ENCODE measurements around the gene USH2A. TPM values are rescaled to one million over a fixed set of nuclear protein-coding genes. Genes with fewer than 3 reads are reported as not detected.
A peak's percentile ranks its signal among the peaks of the same experiment; 100 is the strongest.
"Not testable (repeated sequence)": the region's sequence is repeated elsewhere in the genome, so short reads cannot be mapped to it uniquely, and the experiment has no call there.

The USH2A gene
- total RNA-seq, 1 experiment from 2014 or later: 0.02 TPM

DNA sequence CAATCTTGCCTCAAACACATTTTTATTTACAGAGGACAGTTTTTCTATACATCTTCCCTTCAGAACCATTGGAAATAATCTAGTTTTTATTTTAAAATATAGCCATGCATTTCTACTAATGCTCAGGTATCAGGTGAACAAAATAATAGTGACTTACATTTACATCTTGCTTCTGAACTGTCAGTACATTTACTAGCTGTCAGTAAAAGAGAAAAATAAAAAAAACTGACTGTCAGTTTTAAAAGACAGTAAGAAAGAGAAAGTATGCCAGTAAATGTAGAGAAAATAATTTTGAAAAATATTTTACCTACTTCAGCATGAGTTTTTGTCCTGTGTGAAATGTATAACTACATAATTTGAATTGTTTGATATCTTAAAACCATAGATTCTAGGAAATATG lies 33.5 kb downstream of the USH2A start:
- no peak for DNase-seq (ENCODE audit: low read depth)

DNA sequence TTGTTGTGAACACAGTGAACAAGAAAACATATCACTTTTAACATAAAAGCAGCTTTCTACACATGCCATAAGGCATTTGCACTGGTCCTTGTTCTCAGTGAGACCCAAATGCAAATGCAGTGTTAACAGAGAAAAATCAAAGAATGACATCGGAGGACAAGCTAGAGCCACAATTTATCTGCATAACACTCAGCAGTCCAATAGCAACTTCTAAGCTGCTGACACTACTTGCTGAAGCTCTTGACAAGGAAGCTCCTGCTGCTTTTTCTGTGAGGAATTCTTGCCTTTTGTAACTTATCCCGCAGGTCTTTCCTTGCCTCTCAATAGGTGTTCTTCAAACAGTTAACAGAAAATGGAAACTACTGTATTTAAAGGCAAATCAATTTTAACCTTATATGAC lies 34.7 kb downstream of the USH2A start:
- no peak for DNase-seq (ENCODE audit: low read depth)

DNA sequence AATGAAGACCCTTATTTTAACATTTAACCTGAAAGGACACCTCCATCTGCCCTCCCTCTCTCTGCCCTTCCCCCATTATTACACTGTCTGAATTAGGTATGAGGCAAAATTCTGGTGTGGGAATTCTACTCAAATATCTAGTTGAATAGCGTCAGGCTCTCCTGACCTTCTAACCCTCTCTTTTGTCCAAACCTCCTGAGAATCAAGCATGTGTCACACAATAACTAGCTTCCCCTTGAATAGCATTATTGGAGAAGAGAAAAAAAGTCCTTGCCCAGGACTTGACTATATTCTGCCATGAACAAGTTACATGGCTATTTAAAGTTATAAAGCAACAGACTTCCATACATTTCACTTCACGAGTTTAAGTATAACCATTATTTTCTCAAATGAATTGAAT lies 35.5 kb downstream of the USH2A start:
- no peak for DNase-seq (ENCODE audit: low read depth)

DNA sequence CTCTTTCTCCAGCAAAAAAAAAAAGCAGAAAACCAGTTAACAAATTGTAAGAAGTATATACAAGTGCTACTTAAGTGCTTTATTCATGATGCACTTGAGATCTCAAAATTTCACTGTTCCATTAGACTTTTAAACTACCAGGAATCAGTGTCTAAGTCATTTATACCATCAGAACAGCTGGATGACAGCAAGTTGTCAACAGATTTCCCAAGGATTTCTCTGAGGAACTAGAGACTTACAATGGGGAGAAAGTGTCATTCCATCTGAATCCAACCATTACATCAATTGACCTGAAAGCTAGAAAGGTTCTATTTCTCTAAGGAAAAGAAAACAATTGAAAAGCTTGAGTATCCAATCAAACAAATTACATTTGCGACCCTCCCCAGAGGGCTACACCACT lies 43.8 kb downstream of the USH2A start:
- no peak for DNase-seq (ENCODE audit: low read depth)

DNA sequence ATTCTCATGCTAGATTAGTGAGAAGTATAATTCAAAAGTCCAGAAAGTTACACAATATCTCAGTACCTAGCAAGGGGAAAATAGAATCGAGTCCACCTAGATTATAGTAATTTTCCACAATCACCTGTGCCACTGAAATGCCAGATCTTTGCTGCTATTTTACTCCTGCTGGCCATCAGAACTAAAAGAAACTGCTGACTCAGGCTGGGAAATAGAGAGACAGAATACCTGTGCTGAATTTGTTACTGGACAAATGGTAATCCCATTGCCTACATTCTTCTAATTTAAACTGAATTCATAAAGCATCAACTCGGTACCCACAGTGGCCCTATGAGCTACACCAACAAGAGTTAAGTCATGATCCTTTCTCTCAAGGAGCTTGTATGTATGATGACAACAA lies 55.0 kb downstream of the USH2A start:
- no peak for DNase-seq (ENCODE audit: low read depth)

DNA sequence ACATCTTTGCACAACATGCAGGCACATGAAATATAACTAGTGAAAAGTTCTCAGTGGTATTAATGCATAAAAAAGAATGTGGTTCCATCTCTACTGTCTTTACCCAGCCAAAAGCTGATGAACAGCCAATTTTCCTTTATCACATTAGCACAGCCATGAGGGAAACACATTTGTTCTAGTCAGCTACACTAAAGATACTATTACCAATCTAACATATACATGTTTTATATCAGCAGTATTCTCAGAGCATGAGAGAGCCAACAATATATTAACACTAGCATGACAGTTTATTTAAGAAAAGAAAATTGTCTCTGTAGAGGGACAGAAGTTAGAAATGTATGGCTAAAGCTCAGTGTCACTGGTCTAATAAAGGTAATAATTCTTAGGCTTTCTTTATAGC lies 56.3 kb downstream of the USH2A start:
- no peak for DNase-seq (ENCODE audit: low read depth)

DNA sequence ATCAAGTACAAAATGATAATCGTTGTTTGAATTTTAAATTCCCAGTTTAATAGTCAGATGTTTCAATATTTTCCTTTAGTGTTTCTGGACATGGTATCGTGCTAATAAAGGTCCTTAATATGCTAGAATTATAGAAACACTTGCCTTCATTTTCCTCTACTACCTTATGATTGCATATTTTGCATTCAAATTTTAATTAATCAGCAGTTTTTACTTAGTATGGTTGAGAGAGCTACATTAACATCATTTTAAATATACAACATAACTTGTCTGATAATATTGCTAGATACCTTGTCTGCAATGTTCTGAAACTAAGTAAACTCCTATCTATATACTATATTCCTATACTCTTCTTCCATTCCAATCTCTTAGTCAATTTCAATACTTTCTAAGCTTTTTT lies 66.3 kb downstream of the USH2A start:
- no peak for DNase-seq (ENCODE audit: low read depth)

DNA sequence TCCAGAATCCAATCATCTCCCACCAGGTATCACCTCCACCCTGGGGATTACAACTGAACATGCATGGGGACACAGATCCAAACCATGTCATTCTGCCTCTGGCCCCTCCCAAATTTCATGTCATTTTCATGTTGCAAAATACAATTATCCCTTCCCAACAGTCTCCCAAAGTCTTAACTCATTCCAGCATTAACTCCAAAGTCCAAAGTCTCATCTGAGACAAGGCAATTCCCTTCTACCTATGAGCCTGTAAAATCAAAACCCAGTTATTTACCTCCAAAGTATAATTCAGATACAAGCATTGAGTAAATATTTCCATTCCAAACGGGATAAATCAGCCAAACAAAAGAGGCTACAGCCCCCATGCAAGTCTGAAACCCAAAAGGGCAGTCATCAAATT lies 73.1 kb downstream of the USH2A start:
- no peak for DNase-seq (ENCODE audit: low read depth)

DNA sequence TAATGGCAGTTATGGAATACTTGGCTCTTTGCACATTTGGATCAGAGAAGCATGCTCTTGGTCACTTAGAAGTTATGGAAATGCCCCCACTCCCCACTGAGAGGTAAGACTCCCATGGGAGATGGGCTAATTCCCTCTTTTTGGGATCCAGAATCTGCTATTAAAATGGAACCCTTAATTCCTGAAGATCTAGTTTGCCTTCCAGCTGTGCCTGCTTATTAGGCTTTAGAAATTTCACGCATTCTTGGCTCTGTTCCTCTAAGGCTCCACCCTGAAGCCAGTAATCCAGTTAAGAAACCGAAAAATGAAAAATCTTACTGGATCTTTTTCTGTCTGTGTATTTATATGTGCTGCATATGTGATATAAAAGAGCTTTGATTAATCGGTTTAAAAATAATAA lies 76.7 kb downstream of the USH2A start:
- DNase-seq (ENCODE audit: low read depth): no peak

DNA sequence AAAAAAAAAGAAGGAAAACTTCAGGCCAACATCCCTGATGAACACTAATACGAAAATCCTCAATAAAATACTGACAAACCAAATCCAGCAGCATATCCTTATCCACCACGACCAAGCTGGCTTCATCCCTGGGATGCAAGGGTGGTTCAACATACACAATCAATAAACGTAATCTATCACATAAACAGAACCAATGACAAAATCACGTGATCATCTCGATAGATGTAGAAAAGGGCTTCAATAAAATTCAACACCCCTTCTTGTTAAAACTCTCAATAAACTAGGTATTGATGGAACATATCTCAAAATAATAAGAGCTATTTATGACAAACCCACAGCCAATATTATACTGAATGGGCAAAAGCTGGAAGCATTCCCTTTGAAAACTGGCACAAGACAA lies 82.7 kb downstream of the USH2A start:
- not testable (repeated sequence) for DNase-seq (ENCODE audit: low read depth)

DNA sequence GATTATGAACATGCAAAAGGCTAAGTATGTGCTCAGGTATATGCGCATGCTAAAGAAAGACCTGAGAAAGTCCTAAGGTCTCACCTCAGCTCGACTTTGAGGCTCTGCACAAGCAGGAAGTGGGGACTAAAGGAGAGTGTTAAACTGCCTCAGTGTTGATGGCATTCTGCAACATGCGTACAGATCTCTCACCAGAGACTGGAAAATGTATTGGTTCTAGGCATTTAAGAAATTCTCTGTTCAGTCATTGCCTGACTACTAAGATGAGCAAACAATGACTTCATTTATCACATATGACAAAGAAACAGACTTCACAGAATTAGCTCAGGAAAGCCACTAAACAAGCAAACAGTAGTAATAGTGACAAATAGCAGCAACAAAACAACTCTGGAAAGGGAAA lies 90.8 kb downstream of the USH2A start:
- no peak for DNase-seq (ENCODE audit: low read depth)

DNA sequence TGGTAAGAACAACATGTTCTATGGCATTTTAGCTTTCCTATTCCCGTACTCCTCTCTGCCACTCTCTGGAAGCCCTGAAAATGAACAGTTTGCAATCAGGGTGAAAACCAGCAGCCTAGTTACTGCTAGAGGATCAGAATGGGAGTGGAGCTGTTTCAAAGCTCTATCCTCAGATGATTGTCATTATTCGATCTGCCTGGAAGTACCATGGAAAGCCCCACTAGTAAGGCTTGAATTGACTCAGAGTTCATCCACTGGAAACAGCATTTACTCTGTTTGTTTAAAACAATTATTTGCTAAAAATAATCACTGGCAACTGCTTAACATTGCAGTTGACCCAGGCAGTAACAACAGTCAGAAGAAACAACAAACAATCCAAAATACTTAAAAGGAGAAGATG lies 91.2 kb downstream of the USH2A start:
- DNase-seq (ENCODE audit: low read depth): no peak

DNA sequence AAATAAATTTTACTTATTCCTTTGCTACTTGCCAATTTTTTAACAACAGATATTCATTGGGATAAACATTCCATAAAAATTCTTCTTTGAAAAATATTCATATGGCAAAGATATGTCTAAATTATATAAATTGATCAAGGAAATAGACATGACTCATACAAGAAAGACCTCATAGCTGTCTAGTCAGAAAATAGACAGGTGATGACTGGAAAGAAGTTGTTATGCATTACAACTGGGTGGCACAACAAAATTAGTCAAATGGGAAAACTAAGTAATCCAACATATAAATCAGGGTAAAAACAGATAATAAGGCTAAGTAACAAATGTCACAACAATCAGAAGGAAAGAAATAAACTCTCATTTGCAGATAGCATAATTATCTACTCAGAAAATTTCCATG lies 92.0 kb downstream of the USH2A start:
- no peak for DNase-seq (ENCODE audit: low read depth)

DNA sequence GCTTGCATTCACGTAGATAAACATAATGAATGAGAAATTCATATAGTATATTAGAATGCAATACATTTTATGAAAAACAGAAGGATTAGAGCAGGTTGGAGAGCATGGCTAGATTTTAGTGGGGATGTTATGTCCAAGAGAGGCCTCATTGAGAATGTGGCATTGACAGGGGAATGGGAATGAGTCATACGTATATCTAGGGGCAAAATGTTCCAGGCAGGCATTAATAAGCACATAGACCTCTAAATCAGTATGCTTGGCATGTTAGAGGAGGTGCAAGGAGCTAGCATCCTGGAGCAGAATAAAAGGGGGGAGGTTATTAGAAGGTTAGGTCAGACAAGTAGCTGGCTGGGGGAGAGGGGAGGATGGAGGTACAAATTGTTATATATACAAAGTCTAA lies 93.0 kb downstream of the USH2A start:
- peak; percentile 37 for DNase-seq (ENCODE audit: low read depth)

DNA sequence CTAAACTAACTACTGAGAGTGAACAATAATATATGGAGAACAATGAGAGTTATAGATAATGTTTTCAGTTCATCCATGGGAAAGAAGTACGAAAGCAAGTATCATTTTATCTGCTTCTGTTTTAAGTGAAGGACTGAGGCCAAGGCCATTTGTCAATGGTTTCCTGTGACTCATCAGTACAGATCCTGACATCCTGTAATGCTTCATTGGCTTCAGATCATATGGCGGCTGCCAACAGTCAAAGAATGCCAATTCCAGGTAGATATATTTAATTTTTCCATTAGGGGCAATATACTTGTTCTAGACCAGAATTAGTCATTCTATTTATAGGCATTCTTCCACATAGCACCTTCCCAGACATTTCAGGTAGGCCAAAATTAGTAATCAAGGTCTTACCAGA lies 97.3 kb downstream of the USH2A start:
- peak; percentile 68 for DNase-seq (ENCODE audit: low read depth)

DNA sequence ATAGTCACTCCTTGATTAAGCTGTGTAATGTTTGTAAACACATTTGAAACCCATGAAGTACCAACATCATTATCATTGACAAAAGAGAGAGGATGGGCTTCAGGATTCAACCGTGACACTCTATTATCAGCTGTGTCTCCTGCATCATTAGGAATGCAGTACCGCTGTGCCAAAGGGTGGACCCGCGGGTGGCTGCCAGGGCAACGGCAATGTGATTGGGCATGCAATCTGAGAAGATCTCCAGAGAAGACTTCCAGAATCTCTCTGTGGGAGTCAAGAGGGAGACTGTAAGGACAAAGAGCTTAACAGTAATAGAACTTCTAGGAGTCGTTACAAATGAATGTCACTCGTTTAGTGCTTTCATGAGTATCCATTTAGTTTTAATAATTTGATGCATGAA lies 97.9 kb downstream of the USH2A start:
- no peak for DNase-seq (ENCODE audit: low read depth)

DNA sequence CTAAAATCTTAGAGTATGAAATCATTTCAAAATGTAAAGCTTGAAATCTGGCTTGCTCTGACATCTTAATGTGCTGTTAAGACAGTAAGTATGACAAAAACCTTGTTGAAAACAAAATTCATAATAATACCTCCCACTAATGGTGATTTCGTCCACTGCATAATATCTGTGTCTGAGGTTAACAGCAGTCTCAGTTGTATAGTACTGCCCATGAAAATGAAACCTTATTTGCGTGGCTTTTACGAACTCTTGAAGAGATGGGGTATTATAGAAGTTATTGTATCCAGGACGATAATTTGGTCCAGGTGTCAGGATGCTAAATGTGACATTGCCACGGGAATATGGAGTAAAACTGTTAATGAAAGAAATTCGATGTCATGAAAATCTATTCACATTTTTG lies 99.9 kb downstream of the USH2A start:
- DNase-seq (ENCODE audit: low read depth): no peak

DNA sequence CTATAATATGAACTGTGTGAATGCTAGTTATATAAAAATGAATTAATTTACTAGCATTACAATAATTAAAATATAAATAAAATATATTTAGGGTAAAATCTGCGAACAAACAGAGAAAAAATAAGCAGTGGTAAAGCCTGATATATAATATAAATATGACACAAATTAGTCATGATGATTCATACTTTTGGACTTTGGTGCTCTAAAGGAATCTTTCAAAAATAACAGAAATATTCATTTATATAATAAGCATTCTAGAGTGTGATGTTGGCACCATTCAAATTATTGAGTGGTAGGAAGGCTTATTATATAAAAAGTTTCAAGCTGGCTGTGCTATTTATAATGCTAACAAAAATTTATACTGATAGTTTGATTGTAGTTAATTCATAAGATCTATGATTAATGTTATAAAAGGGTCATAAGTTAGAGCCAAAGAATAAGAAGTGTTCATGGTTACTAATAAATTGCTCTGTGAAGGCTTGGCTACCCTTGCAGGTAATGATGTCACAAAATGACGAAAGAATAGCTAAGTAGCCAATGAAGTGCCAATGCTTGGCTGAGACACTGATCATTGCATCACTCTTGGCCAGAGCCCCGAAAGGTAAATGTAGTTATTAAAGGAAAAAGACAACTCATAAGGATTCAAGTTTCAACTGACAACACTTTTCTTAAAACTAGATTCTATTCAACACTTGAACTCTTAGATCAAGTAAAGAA lies 108.7 kb downstream of the USH2A start:
- peak; percentile 6 for DNase-seq (ENCODE audit: low read depth)

DNA sequence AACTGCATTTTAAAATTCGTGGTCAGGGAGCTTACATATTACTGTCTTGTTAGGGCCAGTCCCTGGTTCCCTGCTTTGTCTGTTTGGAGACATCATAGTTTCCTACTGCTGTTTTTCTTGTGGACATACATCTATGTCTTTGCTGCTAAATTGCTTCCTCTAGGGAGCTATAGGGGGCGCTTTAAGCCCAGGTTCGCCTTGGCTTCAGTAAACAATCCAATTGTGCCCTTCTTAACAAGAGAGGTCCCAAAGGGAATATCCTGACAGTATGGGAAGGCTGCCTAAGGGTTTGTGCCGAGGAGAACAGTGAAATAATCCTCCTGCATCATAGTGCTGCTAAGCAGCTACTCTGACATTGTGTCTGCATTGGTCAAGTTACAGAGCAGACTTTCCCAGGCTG lies 112.5 kb downstream of the USH2A start:
- DNase-seq (ENCODE audit: low read depth): peak; percentile 30

DNA sequence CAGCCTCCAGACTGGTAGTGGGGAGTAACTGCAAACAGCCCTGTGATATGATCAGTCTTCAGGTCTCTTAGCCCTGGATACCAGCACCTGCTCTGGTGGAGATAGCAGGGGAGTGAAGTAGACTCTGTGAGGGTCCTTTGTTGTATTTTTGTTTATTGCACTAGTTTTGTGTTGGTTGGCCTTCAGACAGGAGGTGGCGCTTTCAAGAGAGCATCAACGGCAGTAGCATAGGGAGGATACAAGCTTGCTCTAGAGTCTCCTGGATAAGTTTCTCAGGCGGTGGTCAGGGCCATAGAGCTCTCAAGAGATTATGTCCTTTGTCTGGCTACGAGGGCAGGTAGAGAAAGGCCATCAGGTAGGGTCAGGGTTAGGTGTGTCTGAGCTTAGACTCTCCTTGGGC lies 116.4 kb downstream of the USH2A start:
- DNase-seq (ENCODE audit: low read depth): no peak

DNA sequence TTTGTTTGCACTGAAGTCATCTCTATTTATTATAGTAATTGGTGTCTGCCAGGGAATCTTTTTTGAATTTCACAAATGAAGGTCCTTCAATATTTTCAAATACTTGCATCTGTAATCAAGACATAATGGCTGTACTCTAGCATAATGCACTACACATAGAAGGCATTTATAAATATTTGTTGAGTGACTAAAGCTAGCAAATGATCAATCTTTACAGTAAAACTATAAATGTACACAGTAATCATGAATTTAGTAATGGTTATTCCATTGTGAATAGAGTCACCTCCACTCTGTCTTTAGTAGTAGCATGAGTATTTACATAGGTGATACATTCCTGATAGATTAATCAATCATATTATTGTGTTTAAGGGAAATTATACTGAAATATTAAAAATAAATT lies 119.6 kb downstream of the USH2A start:
- DNase-seq (ENCODE audit: low read depth): no peak

DNA sequence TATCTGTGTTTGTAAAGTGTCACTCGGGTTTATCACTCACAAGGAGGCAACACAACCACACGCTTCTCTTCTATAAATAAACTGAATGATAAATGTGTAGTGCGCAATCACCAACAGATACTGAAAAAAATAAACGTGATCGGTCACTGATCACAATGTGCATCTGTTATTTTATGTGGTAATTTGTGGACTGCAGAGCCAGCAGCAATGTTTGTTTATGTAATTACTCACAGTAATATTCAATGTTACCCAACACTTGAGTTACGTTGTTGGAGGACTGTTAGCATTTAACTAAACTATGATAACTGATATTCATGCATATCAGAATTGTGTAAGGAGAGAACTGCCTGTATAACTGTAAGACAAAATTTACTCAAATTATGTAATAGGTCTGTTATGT lies 129.6 kb downstream of the USH2A start:
- no peak for DNase-seq (ENCODE audit: low read depth)

DNA sequence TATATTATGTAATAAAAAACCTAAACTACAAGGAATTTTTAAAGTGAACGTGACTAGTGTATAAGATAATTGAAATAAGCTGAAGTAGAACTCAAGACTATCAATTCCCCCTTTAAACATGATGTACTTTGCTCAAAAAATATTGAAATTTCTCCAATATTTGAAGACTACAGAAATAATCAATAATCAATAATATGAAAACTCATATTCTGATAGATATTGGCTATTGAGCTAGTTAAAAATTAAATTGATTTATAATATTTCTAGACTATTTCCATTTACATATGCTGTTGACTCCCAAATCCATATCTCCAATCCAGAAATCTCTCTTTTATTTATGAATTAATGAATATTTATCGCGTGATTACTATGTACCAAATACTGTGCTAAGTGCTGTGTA lies 133.2 kb downstream of the USH2A start:
- no peak for DNase-seq (ENCODE audit: low read depth)

DNA sequence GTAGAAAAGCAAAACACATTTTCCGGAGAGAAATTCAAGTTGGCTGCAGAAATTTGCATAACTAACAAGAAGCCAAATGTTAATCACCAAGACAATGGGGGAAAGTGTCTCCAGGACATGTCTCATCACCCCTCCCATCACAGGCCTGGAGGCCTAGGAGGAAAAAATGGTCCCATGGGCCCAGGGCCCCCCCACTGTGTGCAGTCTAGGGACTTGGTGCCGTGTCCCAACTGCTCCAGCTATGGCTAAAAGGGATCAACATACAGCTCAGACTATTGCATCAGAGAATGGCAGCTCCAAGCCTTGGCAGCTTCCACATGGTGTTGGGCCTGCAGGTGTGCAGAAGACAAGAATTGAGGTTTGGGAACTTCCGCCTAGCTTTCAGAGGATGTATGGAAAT lies 138.2 kb downstream of the USH2A start:
- DNase-seq (ENCODE audit: low read depth): no peak
